Posterior cingulate gyrus (tissue), 11 donors: ENCODE results near the gene ATP6V0B.

ENCODE experiments used
- DNase-seq, 10 donors: peaks; one replicate each; pipeline versions ENCODE4 v3.0.0 to v3.0.0-alpha.2; 2020 to 2021; ENCODE audit warnings: mixed read lengths in 3 of 10
- intact Hi-C: fragments of 100-400 bp; cut with DNase I; formaldehyde crosslinking; loops from one replicate; pipeline ENCODE4 v1.15.1; 2023

Gene ATP6V0B

GRCh38 chr1:43963890-43964289, 10.9 kb upstream of the ATP6V0B start:
- DNase-seq: peak in 1 of 10 donors; percentile 33
- intact Hi-C loops: no loop called here

GRCh38 chr1:43965316-43965715, 9.4 kb upstream of the ATP6V0B start:
- intact Hi-C loops: no loop called here
- DNase-seq: no peak

GRCh38 chr1:43968348-43968948, 6.3 kb upstream of the ATP6V0B start:
- peak in 1 of 10 donors; percentile 24 for DNase-seq
- intact Hi-C loops: no loop called here

GRCh38 chr1:43969416-43969745, 5.4 kb upstream of the ATP6V0B start:
- DNase-seq: peak in 1 of 10 donors; percentile 66
- intact Hi-C loops: no loop called here

- peak; percentile 97 to 99 (median 98) for DNase-seq
- intact Hi-C loops: no loop called here
Observed at GRCh38 chr1:43969746-43970466, 4.9 kb upstream of the ATP6V0B start, which contains the start of gene DPH2. Gene DPH2 (plus strand): TSS chr1:43970010. CDS start chr1:43970176, 166 bp downstream.

GRCh38 chr1:43970502-43970901, 4.3 kb upstream of the ATP6V0B start:
- peak in 2 of 10 donors; percentile 50 to 67 for DNase-seq
- intact Hi-C loops: no loop called here

- peak in 3 of 10 donors; percentile 24 to 78 (median 59) for DNase-seq
- intact Hi-C loops: no loop called here
Observed at GRCh38 chr1:43970911-43971310, 3.8 kb upstream of the ATP6V0B start.

GRCh38 chr1:43971336-43971980, 3.3 kb upstream of the ATP6V0B start:
- DNase-seq: peak in 3 of 10 donors; percentile 39 to 72 (median 63)
- intact Hi-C loops: no loop called here

GRCh38 chr1:43973981-43974442, 748 bp upstream of the ATP6V0B start:
- intact Hi-C loops: loop anchor here (2.0 kb wide), 1 partner anchor 27 kb away; the partner anchor contains the start of gene IPO13
- peak in 1 of 10 donors; percentile 39 for DNase-seq

- DNase-seq: peak in 6 of 10 donors; percentile 46 to 88 (median 64)
- intact Hi-C loops: loop anchor here (2.0 kb wide), 1 partner anchor 29 kb away; the partner anchor contains the start of gene IPO13
Observed at GRCh38 chr1:43975249-43975961, 645 bp downstream of the ATP6V0B start.

GRCh38 chr1:43976045-43976444, 1.3 kb downstream of the ATP6V0B start:
- intact Hi-C loops: no loop called here
- peak in 2 of 10 donors; percentile 17 to 37 for DNase-seq

- DNase-seq: peak in 1 of 10 donors; percentile 48
- intact Hi-C loops: no loop called here
Observed at GRCh38 chr1:43976890-43977289, 2.1 kb downstream of the ATP6V0B start.

- DNase-seq: peak in 2 of 10 donors; percentile 38 to 40
- intact Hi-C loops: no loop called here
Observed at GRCh38 chr1:43977376-43978263, 2.9 kb downstream of the ATP6V0B start.

GRCh38 chr1:43978264-43978550, 3.4 kb downstream of the ATP6V0B start:
- intact Hi-C loops: no loop called here
- peak in 2 of 10 donors; percentile 45 to 62 for DNase-seq

GRCh38 chr1:43978551-43979260, 3.9 kb downstream of the ATP6V0B start, which contains the start of gene B4GALT2:
Gene B4GALT2 (plus strand): TSS chr1:43979210. CDS start chr1:43981161, 1,951 bp downstream.
- peak in 8 of 10 donors; percentile 45 to 93 (median 66) for DNase-seq
- intact Hi-C loops: no loop called here

GRCh38 chr1:43979261-43979527, 4.4 kb downstream of the ATP6V0B start:
- intact Hi-C loops: no loop called here
- no peak for DNase-seq

- DNase-seq: peak in 5 of 10 donors; percentile 35 to 89 (median 84)
- intact Hi-C loops: no loop called here
Observed at GRCh38 chr1:43979528-43980254, 4.9 kb downstream of the ATP6V0B start.
